HG03520 (cell line): ENCODE measurements around the gene LMOD1.
"Not testable (repeated sequence)": the region's sequence is repeated elsewhere in the genome, so short reads cannot be mapped to it uniquely, and the experiment has no call there.

Experiments
- ATAC-seq: cut with Tn5 transposase; IDR thresholded peaks from one replicate; pipeline ENCODE4 v1.9.1; 2021; ENCODE audit warnings: mild to moderate bottlenecking, moderate library complexity; ENCODE audit not compliant: unreplicated experiment

LMOD1 gene

GRCh38 chr1:201880928-201881571, 65.3 kb downstream of the LMOD1 start:
- no peak for ATAC-seq

GRCh38 chr1:201877877-201878401, 68.4 kb downstream of the LMOD1 start:
- no peak for ATAC-seq

- ATAC-seq, result no peak
Measured at GRCh38 chr1:201876148-201876818, 70.1 kb downstream of the LMOD1 start.

GRCh38 chr1:201874672-201875071, 71.7 kb downstream of the LMOD1 start:
- ATAC-seq, result no peak

GRCh38 chr1:201870397-201870796, 76.0 kb downstream of the LMOD1 start:
- no peak for ATAC-seq

- ATAC-seq, result no peak
Measured at GRCh38 chr1:201861448-201861847, 84.9 kb downstream of the LMOD1 start.

- no peak for ATAC-seq
Measured at GRCh38 chr1:201859424-201859823, 86.9 kb downstream of the LMOD1 start.

- not testable (repeated sequence) for ATAC-seq
Measured at GRCh38 chr1:201856722-201857121, 89.6 kb downstream of the LMOD1 start.

GRCh38 chr1:201851949-201852348, 94.4 kb downstream of the LMOD1 start:
- no peak for ATAC-seq

- no peak for ATAC-seq
Measured at GRCh38 chr1:201850053-201850397, 96.3 kb downstream of the LMOD1 start.

- ATAC-seq, result no peak
Measured at GRCh38 chr1:201849372-201850052, 96.8 kb downstream of the LMOD1 start.

GRCh38 chr1:201848230-201848629, 98.1 kb downstream of the LMOD1 start:
- no peak for ATAC-seq

- ATAC-seq, result no peak
Measured at GRCh38 chr1:201847150-201847549, 99.2 kb downstream of the LMOD1 start.
